Right kidney (tissue), 1 donor: ENCODE data around the gene PHACTR2.
"Not testable (repeated sequence)": the region's sequence is repeated elsewhere in the genome, so short reads cannot be mapped to it uniquely, and the experiment has no call there.

Experiments used
- DNase-seq: peaks from one replicate; pipeline ENCODE4 v3.0.0-alpha.2; 2016

The PHACTR2 gene

GRCh38 chr6:143765422-143766184 is 87.8 kb downstream of the PHACTR2 start:
- no peak for DNase-seq

- no peak for DNase-seq
Observed at GRCh38 chr6:143766185-143766553, 88.4 kb downstream of the PHACTR2 start.

GRCh38 chr6:143767433-143767832 is 89.7 kb downstream of the PHACTR2 start:
- DNase-seq, result no peak

GRCh38 chr6:143772116-143773086 is 94.6 kb downstream of the PHACTR2 start:
- DNase-seq, result no peak

- no peak for DNase-seq
Observed at GRCh38 chr6:143773506-143774150, 95.9 kb downstream of the PHACTR2 start.

- DNase-seq, result no peak
Observed at GRCh38 chr6:143774347-143774746, 96.6 kb downstream of the PHACTR2 start.

- no peak for DNase-seq
Observed at GRCh38 chr6:143775336-143775735, 97.6 kb downstream of the PHACTR2 start.

GRCh38 chr6:143778926-143779325 is 101.2 kb downstream of the PHACTR2 start:
- DNase-seq, result no peak

- no peak for DNase-seq
Observed at GRCh38 chr6:143782481-143782880, 104.7 kb downstream of the PHACTR2 start.

- no peak for DNase-seq
Observed at GRCh38 chr6:143783077-143783476, 105.3 kb downstream of the PHACTR2 start.

GRCh38 chr6:143784316-143784715 is 106.6 kb downstream of the PHACTR2 start:
- no peak for DNase-seq

- not testable (repeated sequence) for DNase-seq
Observed at GRCh38 chr6:143786371-143786770, 108.6 kb downstream of the PHACTR2 start.

- no peak for DNase-seq
Observed at GRCh38 chr6:143792402-143793279, 114.9 kb downstream of the PHACTR2 start.

- no peak for DNase-seq
Observed at GRCh38 chr6:143793280-143793619, 115.5 kb downstream of the PHACTR2 start.

- DNase-seq, result not testable (repeated sequence)
Observed at GRCh38 chr6:143796551-143796950, 118.8 kb downstream of the PHACTR2 start.

- DNase-seq, result not testable (repeated sequence)
Observed at GRCh38 chr6:143798487-143798886, 120.7 kb downstream of the PHACTR2 start.

- no peak for DNase-seq
Observed at GRCh38 chr6:143802833-143803565, 125.2 kb downstream of the PHACTR2 start.

- DNase-seq, result no peak
Observed at GRCh38 chr6:143803769-143804568, 126.2 kb downstream of the PHACTR2 start.

- no peak for DNase-seq
Observed at GRCh38 chr6:143804835-143805239, 127.1 kb downstream of the PHACTR2 start.
